HL-60 (cell line): ENCODE measurements around the gene MTX3.

Experiments
- DNase-seq, 2 experiments: peaks; one replicate each; pipeline ENCODE4 v3.0.0-alpha.2; 2010 to 2020; ENCODE audit warnings: low read depth in 1 of 2, low spot score in 1 of 2
- H3K27ac ChIP-seq: fragments of 250-450 bp; sonication (Bioruptor Pico); replicated peaks from 2 replicates; pipeline ENCODE4 v1.5.1; 2020; ENCODE audit warnings: mild to moderate bottlenecking, moderate library complexity
- H3K27me3 ChIP-seq: fragments of 250-450 bp; sonication (Bioruptor Pico); 2 replicates; pipeline ENCODE4 v1.5.1; 2021; ENCODE audit warnings: mild to moderate bottlenecking, moderate library complexity; ENCODE audit not compliant: insufficient read depth, poor library complexity, severe bottlenecking
- H3K4me3 ChIP-seq: replicated peaks from 2 replicates; pipeline ENCODE4 v1.5.1; 2011; ENCODE audit warnings: mild to moderate bottlenecking, control low read depth, low read length; ENCODE audit not compliant: insufficient read depth
- CTCF ChIP-seq: IDR thresholded peaks from one replicate; pipeline ENCODE4 v1.5.1; 2011; ENCODE audit warnings: low read length, control low read depth, inconsistent platforms; ENCODE audit not compliant: insufficient read depth
- GABPA ChIP-seq: IDR thresholded peaks from 2 replicates; pipeline ENCODE4 v1.6.1; 2012; ENCODE audit warnings: low read depth
- POLR2AphosphoS5 ChIP-seq: IDR thresholded peaks from 2 replicates; pipeline ENCODE4 v1.6.1; 2012; ENCODE audit warnings: low read depth
- REST ChIP-seq: IDR thresholded peaks from 2 replicates; pipeline ENCODE4 v1.6.1; 2012; ENCODE audit warnings: low read depth; ENCODE audit not compliant: insufficient replicate concordance
- SPI1 ChIP-seq: IDR thresholded peaks from 2 replicates; pipeline ENCODE4 v1.6.1; 2012; ENCODE audit warnings: low read depth, mild to moderate bottlenecking, borderline replicate concordance

The MTX3 gene

GRCh38 chr5:79973511-79973910 is 17.6 kb downstream of the MTX3 start:
- no peak for TF ChIP-seq CTCF
- TF ChIP-seq GABPA: no peak
- TF ChIP-seq POLR2AphosphoS5: no peak
- TF ChIP-seq REST: no peak
- TF ChIP-seq SPI1: no peak
- Histone ChIP-seq H3K27me3 (no peaks in the 10 kb centered on the region), H3K4me3 (no peak overlapping the region), H3K27ac (no peak overlapping the region)
- no peak for DNase-seq

GRCh38 chr5:79971156-79971555 is 19.9 kb downstream of the MTX3 start:
- Histone ChIP-seq H3K27ac (no peak overlapping the region), H3K27me3 (no peaks in the 10 kb centered on the region), H3K4me3 (no peak overlapping the region)
- DNase-seq: no peak
- TF ChIP-seq POLR2AphosphoS5 (no peak), REST (no peak), SPI1 (no peak), CTCF (no peak), GABPA (no peak)

GRCh38 chr5:79966448-79966847 is 24.6 kb downstream of the MTX3 start:
- TF ChIP-seq SPI1 (no peak), CTCF (no peak), POLR2AphosphoS5 (no peak), REST (no peak), GABPA (no peak)
- H3K27ac ChIP-seq: no peak overlapping the region
- H3K4me3 ChIP-seq: no peak overlapping the region
- no peaks in the 10 kb centered on the region for H3K27me3 ChIP-seq
- DNase-seq: no peak
